ENCODE data around the gene ELF1.

The ELF1 gene

GRCh38 chr13:41005704-41006103 lies 13.4 kb downstream of the ELF1 start:
- DNase-seq = no peak

- DNase-seq = no peak
These were observed 14.0 kb downstream of the ELF1 start for GRCh38 chr13:41004875-41005693.

GRCh38 chr13:41002606-41003005 lies 16.5 kb downstream of the ELF1 start:
- DNase-seq = no peak

GRCh38 chr13:41001695-41002094 lies 17.4 kb downstream of the ELF1 start:
- DNase-seq = no peak

- no peak for DNase-seq
These were observed 19.7 kb downstream of the ELF1 start for GRCh38 chr13:40999416-40999815.

GRCh38 chr13:40996426-40997092 lies 22.6 kb downstream of the ELF1 start:
- no peak for DNase-seq

GRCh38 chr13:40995997-40996396 lies 23.1 kb downstream of the ELF1 start:
- no peak for DNase-seq

- no peak for DNase-seq
These were observed 24.4 kb downstream of the ELF1 start for GRCh38 chr13:40994581-40995230.

GRCh38 chr13:40993987-40994386 lies 25.1 kb downstream of the ELF1 start:
- no peak for DNase-seq

GRCh38 chr13:40992678-40993518 lies 26.2 kb downstream of the ELF1 start:
- peak; percentile 22 for DNase-seq

GRCh38 chr13:40987606-40988280 lies 31.4 kb downstream of the ELF1 start:
- DNase-seq = peak; percentile 27

GRCh38 chr13:40986101-40986856 lies 32.8 kb downstream of the ELF1 start:
- peak; percentile 26 for DNase-seq

- no peak for DNase-seq
These were observed 33.6 kb downstream of the ELF1 start for GRCh38 chr13:40985381-40986100.

GRCh38 chr13:40984668-40985366 lies 34.3 kb downstream of the ELF1 start:
- DNase-seq = no peak

GRCh38 chr13:40983725-40984667 lies 35.1 kb downstream of the ELF1 start:
- no peak for DNase-seq

GRCh38 chr13:40983259-40983658 lies 35.9 kb downstream of the ELF1 start:
- DNase-seq = no peak

GRCh38 chr13:40982772-40983171 lies 36.3 kb downstream of the ELF1 start:
- no peak for DNase-seq

- DNase-seq = no peak
These were observed 37.2 kb downstream of the ELF1 start for GRCh38 chr13:40981949-40982348.

GRCh38 chr13:40981361-40981760 lies 37.8 kb downstream of the ELF1 start:
- no peak for DNase-seq
